Activated B cell treated with CpG ODN at 0.5 μM for 24 hours (primary cell): ENCODE measurements around the gene BACE2. TPM values are rescaled to one million over a fixed set of nuclear protein-coding genes. Genes with fewer than 3 reads are reported as not detected.

Source experiments
- ATAC-seq: fragments of 200-7000 bp; cut with Tn5 transposase; one replicate; pipeline ENCODE4 v1.10.0; 2021; ENCODE audit warnings: low read depth, mild to moderate bottlenecking, moderate library complexity
- CTCF ChIA-PET: fragments of 350-600 bp; sonication (Branson Sonifier 250); formaldehyde crosslinking; loops from one replicate; lab custom pipeline; 2021; ENCODE audit warnings: antibody characterized with exemption; lab: Charles Lee
- POLR2A ChIA-PET: fragments of 350-600 bp; sonication (Branson Sonifier 250); formaldehyde crosslinking; loops from one replicate; lab custom pipeline; 2021; ENCODE audit warnings: antibody characterized with exemption; lab: Charles Lee
- DNase-seq: peaks from one replicate; pipeline ENCODE4 v3.0.0; 2022
- H3K27ac Mint-ChIP-seq: one replicate; pipeline ENCODE4 v1.8.0; 2020; ENCODE audit warnings: mixed read lengths
- H3K27me3 Mint-ChIP-seq: one replicate; pipeline ENCODE4 v1.8.0; 2021; ENCODE audit warnings: mixed read lengths
- H3K36me3 Mint-ChIP-seq: one replicate; pipeline ENCODE4 v1.8.0; 2021; ENCODE audit warnings: low read depth, mixed read lengths
- H3K4me1 Mint-ChIP-seq: one replicate; pipeline ENCODE4 v1.8.0; 2021; ENCODE audit warnings: mixed read lengths
- H3K4me3 Mint-ChIP-seq: one replicate; pipeline ENCODE4 v1.8.0; 2020; ENCODE audit warnings: mild to moderate bottlenecking, mixed read lengths
- H3K9me3 Mint-ChIP-seq: one replicate; pipeline ENCODE4 v1.8.0; 2020; ENCODE audit warnings: mixed read lengths
- intact Hi-C: fragments of 100-400 bp; cut with micrococcal nuclease; formaldehyde crosslinking; loops from one replicate; pipeline ENCODE4 v1.15.1; 2024
- total RNA-seq: library from RNA; stranded (reverse); gene quantifications from 2 replicates; pipeline ENCODE4 v1.2.3, GENCODE V29; 2022
- TF ChIP-seq, protein P1 (sequence below): fragments of 200-600 bp; IDR thresholded peaks from one replicate; pipeline ENCODE4 v1.8.0; 2022; ENCODE audit warnings: antibody characterized with exemption, mild to moderate bottlenecking

BACE2 gene
- total RNA-seq, 1 donor from 2014 or later, result 17.1 TPM

- DNase-seq (no peak), ATAC-seq (no peak)
- intact Hi-C loops, result no loop called here
- ChIA-PET POLR2A (no interaction called here), CTCF (no interaction called here)
- Mint-ChIP-seq H3K36me3 (peaks cover 41% of the 10 kb centered on the region), H3K27me3 (no peaks in the 10 kb centered on the region), H3K4me3 (no peak overlapping the region), H3K4me1 (no peaks in the 10 kb centered on the region), H3K9me3 (peaks cover 2% of the 10 kb centered on the region), H3K27ac (no peak overlapping the region)
- TF ChIP-seq, protein P1, sequence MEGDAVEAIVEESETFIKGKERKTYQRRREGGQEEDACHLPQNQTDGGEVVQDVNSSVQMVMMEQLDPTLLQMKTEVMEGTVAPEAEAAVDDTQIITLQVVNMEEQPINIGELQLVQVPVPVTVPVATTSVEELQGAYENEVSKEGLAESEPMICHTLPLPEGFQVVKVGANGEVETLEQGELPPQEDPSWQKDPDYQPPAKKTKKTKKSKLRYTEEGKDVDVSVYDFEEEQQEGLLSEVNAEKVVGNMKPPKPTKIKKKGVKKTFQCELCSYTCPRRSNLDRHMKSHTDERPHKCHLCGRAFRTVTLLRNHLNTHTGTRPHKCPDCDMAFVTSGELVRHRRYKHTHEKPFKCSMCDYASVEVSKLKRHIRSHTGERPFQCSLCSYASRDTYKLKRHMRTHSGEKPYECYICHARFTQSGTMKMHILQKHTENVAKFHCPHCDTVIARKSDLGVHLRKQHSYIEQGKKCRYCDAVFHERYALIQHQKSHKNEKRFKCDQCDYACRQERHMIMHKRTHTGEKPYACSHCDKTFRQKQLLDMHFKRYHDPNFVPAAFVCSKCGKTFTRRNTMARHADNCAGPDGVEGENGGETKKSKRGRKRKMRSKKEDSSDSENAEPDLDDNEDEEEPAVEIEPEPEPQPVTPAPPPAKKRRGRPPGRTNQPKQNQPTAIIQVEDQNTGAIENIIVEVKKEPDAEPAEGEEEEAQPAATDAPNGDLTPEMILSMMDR, result no peak
Measured at GRCh38 chr21:41277846-41278245, 109.9 kb downstream of the BACE2 start.

- POLR2A ChIA-PET, result no interaction called here
- peaks cover 19% of the 10 kb centered on the region for H3K36me3 Mint-ChIP-seq
- no peaks in the 10 kb centered on the region for H3K27me3 Mint-ChIP-seq
- ATAC-seq (no peak), DNase-seq (no peak)
- no peaks in the 10 kb centered on the region for H3K9me3 Mint-ChIP-seq
- CTCF ChIA-PET, result interaction anchor here (5.3 to 7.0 kb wide), 2 partner anchors 111 to 177 kb away, joined by 49 to 165 read pairs; partner anchors contain the start of gene BACE2
- intact Hi-C loops, result loop anchor here (5.0 kb wide), 3 partner anchors 158 to 837 kb away; partner anchors contain the start of gene RIPK4
- H3K4me3 Mint-ChIP-seq, result no peak overlapping the region
- H3K4me1 Mint-ChIP-seq, result peaks cover 2% of the 10 kb centered on the region
- no peak overlapping the region for H3K27ac Mint-ChIP-seq
- TF ChIP-seq, protein P1, result no peak
Measured at GRCh38 chr21:41280115-41280919, 112.4 kb downstream of the BACE2 start.

- no peaks in the 10 kb centered on the region for H3K9me3 Mint-ChIP-seq
- peaks cover 2% of the 10 kb centered on the region for H3K4me1 Mint-ChIP-seq
- no peaks in the 10 kb centered on the region for H3K27me3 Mint-ChIP-seq
- intact Hi-C loops, result loop anchor here (5.0 kb wide), 3 partner anchors 160 to 835 kb away; partner anchors contain the start of gene RIPK4
- TF ChIP-seq, protein P1, result no peak
- ChIA-PET POLR2A (no interaction called here), CTCF (interaction anchor here (0.7 to 7.0 kb wide), 23 partner anchors 10 to 835 kb away, joined by 3 to 165 read pairs (median 10); partner anchors contain the start of gene BACE2)
- no peak for DNase-seq
- H3K36me3 Mint-ChIP-seq, result no peaks in the 10 kb centered on the region
- no peak overlapping the region for H3K27ac Mint-ChIP-seq
- H3K4me3 Mint-ChIP-seq, result no peak overlapping the region
- no peak for ATAC-seq
Measured at GRCh38 chr21:41282412-41282811, 114.5 kb downstream of the BACE2 start.

GRCh38 chr21:41283211-41283818 is 115.4 kb downstream of the BACE2 start:
- Mint-ChIP-seq H3K4me3 (no peak overlapping the region), H3K27me3 (no peaks in the 10 kb centered on the region)

More at GRCh38 chr21:41283211-41283818, 115.4 kb downstream of the BACE2 start:
- CTCF ChIA-PET, result interaction anchor here (0.6 to 7.0 kb wide), 47 partner anchors 9 to 834 kb away, joined by 3 to 165 read pairs (median 4); partner anchors contain the start of gene BACE2
- H3K9me3 Mint-ChIP-seq, result no peaks in the 10 kb centered on the region
- no peak overlapping the region for H3K27ac Mint-ChIP-seq
- DNase-seq, result no peak
- H3K4me1 Mint-ChIP-seq, result peaks cover 2% of the 10 kb centered on the region
- ATAC-seq, result peak; percentile 93
- TF ChIP-seq, protein P1, result no peak
- H3K36me3 Mint-ChIP-seq, result no peaks in the 10 kb centered on the region
- POLR2A ChIA-PET, result interaction anchor here (1.0 to 1.6 kb wide), 4 partner anchors 78 to 177 kb away, joined by 3 to 15 read pairs (median 5); no protein-coding TSS in a partner anchor
- intact Hi-C loops, result loop anchor here (1.0 to 5.0 kb wide), 6 partner anchors 86 to 834 kb away; partner anchors contain the start of gene RIPK4
